Measurements from ENCODE around the gene TRMT10A.

DNA sequence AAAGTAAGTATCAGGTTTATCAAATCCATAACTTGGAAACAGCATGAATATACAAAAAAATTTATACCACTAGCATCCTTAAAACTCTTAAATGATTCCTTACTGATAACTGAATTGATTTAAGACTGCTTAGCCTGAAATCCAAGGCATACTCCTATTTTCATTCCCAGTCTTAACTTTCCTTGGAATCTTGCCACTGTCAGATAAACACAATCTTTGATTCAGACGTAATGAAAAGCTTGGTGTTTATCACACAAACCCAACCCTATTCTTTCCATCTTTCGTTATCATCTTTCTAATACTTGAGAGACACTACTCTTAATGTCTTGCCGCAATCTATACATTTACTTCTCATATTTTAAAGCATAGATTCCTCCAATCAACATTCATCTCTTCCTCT lies 33.9 kb downstream of the TRMT10A start:
- TF ChIP-seq, protein P1, sequence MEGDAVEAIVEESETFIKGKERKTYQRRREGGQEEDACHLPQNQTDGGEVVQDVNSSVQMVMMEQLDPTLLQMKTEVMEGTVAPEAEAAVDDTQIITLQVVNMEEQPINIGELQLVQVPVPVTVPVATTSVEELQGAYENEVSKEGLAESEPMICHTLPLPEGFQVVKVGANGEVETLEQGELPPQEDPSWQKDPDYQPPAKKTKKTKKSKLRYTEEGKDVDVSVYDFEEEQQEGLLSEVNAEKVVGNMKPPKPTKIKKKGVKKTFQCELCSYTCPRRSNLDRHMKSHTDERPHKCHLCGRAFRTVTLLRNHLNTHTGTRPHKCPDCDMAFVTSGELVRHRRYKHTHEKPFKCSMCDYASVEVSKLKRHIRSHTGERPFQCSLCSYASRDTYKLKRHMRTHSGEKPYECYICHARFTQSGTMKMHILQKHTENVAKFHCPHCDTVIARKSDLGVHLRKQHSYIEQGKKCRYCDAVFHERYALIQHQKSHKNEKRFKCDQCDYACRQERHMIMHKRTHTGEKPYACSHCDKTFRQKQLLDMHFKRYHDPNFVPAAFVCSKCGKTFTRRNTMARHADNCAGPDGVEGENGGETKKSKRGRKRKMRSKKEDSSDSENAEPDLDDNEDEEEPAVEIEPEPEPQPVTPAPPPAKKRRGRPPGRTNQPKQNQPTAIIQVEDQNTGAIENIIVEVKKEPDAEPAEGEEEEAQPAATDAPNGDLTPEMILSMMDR (IDR thresholded peaks at IDR 0.05) = no peak
- TF ChIP-seq POLR2A (IDR thresholded peaks at IDR 0.05) = no peak
- TF ChIP-seq POLR2AphosphoS5 (IDR thresholded peaks at IDR 0.05; ENCODE audit: insufficient read depth in 1 of 2, low read depth in 1 of 2) = no peak

All from vagina (tissue), 2 donors.